Thoracic aorta (tissue), 2 donors: ENCODE measurements around the gene ZFC3H1. TPM values are rescaled to one million over a fixed set of nuclear protein-coding genes. Genes with fewer than 3 reads are reported as not detected.
"Not testable (repeated sequence)": the region's sequence is repeated elsewhere in the genome, so short reads cannot be mapped to it uniquely, and the experiment has no call there.

ENCODE experiments used
- ATAC-seq: fragments of 150-250 bp; one replicate; pipeline ENCODE4 v1.8.0; 2017; ENCODE audit warnings: low read depth; ENCODE audit not compliant: insufficient number of reproducible peaks, low FRiP score
- DNase-seq: peaks from one replicate; pipeline ENCODE4 v3.0.0-alpha.2; 2020; ENCODE audit warnings: low spot score
- H3K27ac ChIP-seq, 2 donors: fragments of 200-600 bp; sonication (generic); 1 replicate in 1 of 2; 2 replicates in 1 of 2; pipeline ENCODE4 v1.5.1; 2016; ENCODE audit warnings: mild to moderate bottlenecking in 2 of 2, moderate library complexity in 2 of 2
- H3K27me3 ChIP-seq: fragments of 200-600 bp; sonication (generic); replicated peaks from 2 replicates; pipeline ENCODE4 v1.6.0; 2016; ENCODE audit warnings: mild to moderate bottlenecking; ENCODE audit not compliant: insufficient read depth
- H3K36me3 ChIP-seq: fragments of 200-600 bp; sonication (generic); one replicate; pipeline ENCODE4 v1.5.1; 2016
- H3K4me1 ChIP-seq, 2 donors: fragments of 200-600 bp; sonication (generic); 1 replicate in 1 of 2; 2 replicates in 1 of 2; pipeline versions ENCODE4 v1.5.1 to v1.6.0; 2016; ENCODE audit warnings: low read depth in 2 of 2, mild to moderate bottlenecking in 1 of 2; ENCODE audit not compliant: control insufficient read depth in 1 of 2
- H3K4me3 ChIP-seq: fragments of 200-600 bp; sonication (generic); 2 replicates; pipeline ENCODE4 v1.5.1; 2016; ENCODE audit warnings: mild to moderate bottlenecking
- H3K9me3 ChIP-seq: fragments of 200-600 bp; sonication (generic); 2 replicates; pipeline ENCODE4 v1.5.1; 2016
- CTCF ChIP-seq: fragments of 200-600 bp; sonication (generic); IDR thresholded peaks from one replicate; pipeline ENCODE4 v1.5.1; 2019; ENCODE audit warnings: antibody characterized with exemption
- total RNA-seq, 2 donors: library from RNA; depleted of rRNA; stranded (reverse); fragments of >200 nt; gene quantifications; one replicate each; pipeline versions ENCODE4 v1.1.0 to v1.2.3, GENCODE V29; 2016

The ZFC3H1 gene
- total RNA-seq, 2 donors from 2014 or later = 48.6 to 101 TPM

DNA sequence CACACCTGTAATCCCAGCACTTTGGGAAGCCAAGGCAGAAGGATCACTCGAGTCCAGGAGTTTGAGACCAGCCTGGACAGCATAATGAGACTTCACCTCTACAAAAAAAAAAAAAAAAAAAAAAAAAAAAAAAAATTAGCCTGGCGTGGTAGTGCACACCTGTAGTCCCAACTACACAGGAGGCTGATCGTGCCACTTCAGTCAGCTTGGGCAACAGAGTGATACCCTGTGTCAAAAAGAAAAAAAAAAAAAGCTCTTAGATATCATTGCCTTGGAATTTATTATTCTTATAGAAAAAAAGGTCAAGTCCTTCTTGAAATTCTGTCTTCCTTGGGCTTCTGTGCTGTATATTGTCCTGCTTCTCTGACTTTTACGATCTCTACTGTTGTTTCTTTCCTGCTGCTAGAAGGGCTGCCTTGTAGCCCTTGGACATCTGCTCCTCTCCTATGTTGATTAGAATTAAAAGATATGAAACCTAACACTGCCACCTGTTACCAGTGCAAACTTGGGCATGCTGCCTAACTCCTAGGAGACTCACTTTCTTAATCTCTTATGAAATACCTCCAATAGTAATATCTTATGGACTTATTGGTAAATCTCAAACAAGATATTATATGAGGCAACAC is 28.0 kb upstream of the ZFC3H1 start:
- no peak for ATAC-seq
- no peaks in the 10 kb centered on the region for H3K36me3 ChIP-seq
- H3K27ac ChIP-seq = no peak overlapping the region
- H3K9me3 ChIP-seq = no peaks in the 10 kb centered on the region
- no peak overlapping the region for H3K4me3 ChIP-seq
- no peak for TF ChIP-seq CTCF
- peaks cover 6 to 23% of the 10 kb centered on the region in 2 donors for H3K4me1 ChIP-seq
- DNase-seq = no peak
- H3K27me3 ChIP-seq = no peaks in the 10 kb centered on the region

GRCh38 chr12:71688961-71689570 is 25.4 kb upstream of the ZFC3H1 start:
- TF ChIP-seq CTCF = no peak
- no peak for DNase-seq
- ATAC-seq = no peak
- H3K9me3 ChIP-seq = no peaks in the 10 kb centered on the region
- no peak overlapping the region for H3K27ac ChIP-seq
- peaks cover 6 to 27% of the 10 kb centered on the region in 2 donors for H3K4me1 ChIP-seq
- H3K27me3 ChIP-seq = no peaks in the 10 kb centered on the region
- H3K36me3 ChIP-seq = no peaks in the 10 kb centered on the region
- no peak overlapping the region for H3K4me3 ChIP-seq

GRCh38 chr12:71687172-71687571 is 23.5 kb upstream of the ZFC3H1 start:
- DNase-seq, H3K36me3 ChIP-seq, H3K27me3 ChIP-seq, H3K9me3 ChIP-seq, ATAC-seq: not testable (repeated sequence)
- Histone ChIP-seq H3K27ac (peak overlapping the region in 1 of 2 donors; percentile 0), H3K4me1 (peaks cover 6 to 27% of the 10 kb centered on the region in 2 donors), H3K4me3 (peak overlapping the region; percentile 74)

- ATAC-seq (peak; percentile 21), DNase-seq (no peak)
- Histone ChIP-seq H3K27ac (peak overlapping the region; percentile 63 to 67), H3K4me1 (peaks cover 6 to 27% of the 10 kb centered on the region in 2 donors), H3K36me3 (no peaks in the 10 kb centered on the region), H3K27me3 (no peaks in the 10 kb centered on the region), H3K9me3 (no peaks in the 10 kb centered on the region), H3K4me3 (peak overlapping the region; percentile 74)
- TF ChIP-seq CTCF = no peak
Observed at GRCh38 chr12:71686658-71687025, 23.0 kb upstream of the ZFC3H1 start.

DNA sequence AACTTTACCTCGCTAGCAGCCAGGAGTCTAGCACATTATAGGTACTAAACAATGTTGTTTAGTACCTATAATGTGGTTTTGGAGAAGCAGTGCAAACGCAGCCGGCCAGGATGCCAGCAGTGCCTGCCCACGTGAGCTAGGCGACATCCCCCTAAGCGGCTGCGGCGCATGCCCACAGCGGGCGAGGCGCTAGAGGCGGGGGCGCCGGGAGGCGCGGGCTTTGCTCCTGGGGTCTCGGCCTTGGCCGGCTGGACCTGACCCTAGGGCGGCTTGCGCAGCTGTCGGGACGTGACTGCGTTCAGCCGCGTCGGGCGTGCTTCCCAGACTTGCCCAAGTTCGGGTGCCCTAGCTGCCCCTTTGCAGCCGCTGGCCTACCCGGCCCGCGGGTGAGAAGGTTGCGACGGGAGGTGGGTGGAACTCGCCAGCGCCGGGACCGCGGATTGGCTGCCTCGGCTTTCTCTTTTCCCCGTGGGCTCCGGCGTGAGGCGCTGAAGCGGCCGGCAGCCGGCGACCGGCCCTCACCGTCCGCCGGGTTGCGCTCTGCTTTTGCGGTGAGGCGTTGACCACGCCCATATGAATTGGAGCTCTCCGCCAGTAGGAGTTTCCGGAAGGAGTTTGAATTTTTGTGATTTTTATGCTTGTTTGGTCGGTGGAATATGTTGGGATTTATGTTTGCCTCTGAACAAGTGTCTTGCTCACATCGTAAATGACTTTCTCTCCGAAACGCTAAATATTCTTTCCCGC is 22.4 kb upstream of the ZFC3H1 start, which contains the start of gene TMEM19:
TMEM19 (plus strand) TSS at position 169 of the 744 bp plus-strand sequence. CDS start 599 bp downstream, outside the sequence.
- Histone ChIP-seq H3K27me3 (no peaks in the 10 kb centered on the region), H3K27ac (peak within 1 kb of the TSS; percentile 63 to 67), H3K4me1 (peaks cover 6 to 27% of the 10 kb centered on the region in 2 donors), H3K9me3 (no peaks in the 10 kb centered on the region), H3K4me3 (peak within 1 kb of the TSS; percentile 74), H3K36me3 (no peaks in the 10 kb centered on the region)
- peak; percentile 91 for ATAC-seq
- no peak for TF ChIP-seq CTCF
- DNase-seq = peak; percentile 46
